ENCODE results near the gene BTRC. TPM values are rescaled to one million over a fixed set of nuclear protein-coding genes. Genes with fewer than 3 reads are reported as not detected.

BTRC gene
- polyA plus RNA-seq, 2 of the 4 experiments (the other 2 are of a cell fraction): 8.0 to 23.1 TPM

DNA sequence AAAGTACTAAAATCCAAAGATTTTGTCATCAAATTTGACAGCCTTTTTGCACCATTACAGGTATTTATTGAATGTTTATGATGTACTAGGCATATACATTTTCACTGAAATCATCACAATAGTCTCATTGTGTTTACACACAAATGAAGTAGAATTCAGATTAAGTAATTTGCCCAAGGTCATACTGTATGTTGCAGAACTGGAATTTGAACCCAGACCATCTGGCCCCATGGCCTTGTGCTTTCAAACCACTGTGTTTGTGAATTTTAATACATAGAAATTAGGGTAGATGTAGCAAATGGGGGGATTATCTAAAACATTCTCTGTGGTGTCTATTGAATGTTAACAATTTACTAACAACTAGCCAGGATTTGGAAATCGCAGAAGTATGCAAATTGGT, 139.3 kb downstream of the BTRC start:
- H3K4me1 ChIP-seq: no peaks in the 10 kb centered on the region
- no peak for FAIRE-seq
- WGBS (ENCODE audit: missing lambda C conversion rate): 98% methylated on average over 1 of the region's 1 CpG
- no peak overlapping the region for H3K27ac ChIP-seq
- DNase-seq (ENCODE audit: low read depth in 1 of 2, low spot score in 1 of 2): no peak
- H3K9me3 ChIP-seq: no peaks in the 10 kb centered on the region
- ATAC-seq: no peak
- POLR2A ChIA-PET: no interaction called here
- TF ChIP-seq SREBF2 (IDR thresholded peaks at IDR 0.05): no peak
- no peak for TF ChIP-seq NR3C1 (IDR thresholded peaks at IDR 0.05)
- no peak for TF ChIP-seq RNF2 (IDR thresholded peaks at IDR 0.05; ENCODE audit: borderline replicate concordance, low read depth)
- TF ChIP-seq, protein P1, sequence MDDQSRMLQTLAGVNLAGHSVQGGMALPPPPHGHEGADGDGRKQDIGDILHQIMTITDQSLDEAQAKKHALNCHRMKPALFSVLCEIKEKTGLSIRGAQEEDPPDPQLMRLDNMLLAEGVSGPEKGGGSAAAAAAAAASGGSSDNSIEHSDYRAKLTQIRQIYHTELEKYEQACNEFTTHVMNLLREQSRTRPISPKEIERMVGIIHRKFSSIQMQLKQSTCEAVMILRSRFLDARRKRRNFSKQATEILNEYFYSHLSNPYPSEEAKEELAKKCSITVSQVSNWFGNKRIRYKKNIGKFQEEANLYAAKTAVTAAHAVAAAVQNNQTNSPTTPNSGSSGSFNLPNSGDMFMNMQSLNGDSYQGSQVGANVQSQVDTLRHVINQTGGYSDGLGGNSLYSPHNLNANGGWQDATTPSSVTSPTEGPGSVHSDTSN (IDR thresholded peaks at IDR 0.05): no peak
- TF ChIP-seq GATA3 (IDR thresholded peaks at IDR 0.05; ENCODE audit: borderline replicate concordance): no peak
- TF ChIP-seq, protein P2, sequence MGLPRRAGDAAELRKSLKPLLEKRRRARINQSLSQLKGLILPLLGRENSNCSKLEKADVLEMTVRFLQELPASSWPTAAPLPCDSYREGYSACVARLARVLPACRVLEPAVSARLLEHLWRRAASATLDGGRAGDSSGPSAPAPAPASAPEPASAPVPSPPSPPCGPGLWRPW (IDR thresholded peaks at IDR 0.05): no peak
- TF ChIP-seq HOXA7 (CRISPR knock-in tag; IDR thresholded peaks at IDR 0.05): no peak
- no peak for TF ChIP-seq HDAC2 (IDR thresholded peaks at IDR 0.05)
- no peak for TF ChIP-seq CBX2 (IDR thresholded peaks at IDR 0.05; ENCODE audit: borderline replicate concordance, low read depth)
- no peak for TF ChIP-seq NFE2L2 (conservative IDR thresholded peaks at IDR 0.05; ENCODE audit: low read length)
- no peak for TF ChIP-seq NPAS2 (CRISPR knock-in tag; IDR thresholded peaks at IDR 0.05; ENCODE audit: borderline replicate concordance)
- no peak for TF ChIP-seq TP53 (CRISPR knock-in tag; IDR thresholded peaks at IDR 0.05)
- TF ChIP-seq, protein P3, sequence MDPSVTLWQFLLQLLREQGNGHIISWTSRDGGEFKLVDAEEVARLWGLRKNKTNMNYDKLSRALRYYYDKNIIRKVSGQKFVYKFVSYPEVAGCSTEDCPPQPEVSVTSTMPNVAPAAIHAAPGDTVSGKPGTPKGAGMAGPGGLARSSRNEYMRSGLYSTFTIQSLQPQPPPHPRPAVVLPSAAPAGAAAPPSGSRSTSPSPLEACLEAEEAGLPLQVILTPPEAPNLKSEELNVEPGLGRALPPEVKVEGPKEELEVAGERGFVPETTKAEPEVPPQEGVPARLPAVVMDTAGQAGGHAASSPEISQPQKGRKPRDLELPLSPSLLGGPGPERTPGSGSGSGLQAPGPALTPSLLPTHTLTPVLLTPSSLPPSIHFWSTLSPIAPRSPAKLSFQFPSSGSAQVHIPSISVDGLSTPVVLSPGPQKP (IDR thresholded peaks at IDR 0.05; ENCODE audit: low read depth, low read length): no peak
- H3K4me2 ChIP-seq: no peak overlapping the region
- no peak overlapping the region for H3K4me3 ChIP-seq
- CTCF ChIA-PET: interaction anchor here (0.6 to 1.2 kb wide), 3 partner anchors 11 to 121 kb away, joined by 3 read pairs; no protein-coding TSS in a partner anchor

DNA sequence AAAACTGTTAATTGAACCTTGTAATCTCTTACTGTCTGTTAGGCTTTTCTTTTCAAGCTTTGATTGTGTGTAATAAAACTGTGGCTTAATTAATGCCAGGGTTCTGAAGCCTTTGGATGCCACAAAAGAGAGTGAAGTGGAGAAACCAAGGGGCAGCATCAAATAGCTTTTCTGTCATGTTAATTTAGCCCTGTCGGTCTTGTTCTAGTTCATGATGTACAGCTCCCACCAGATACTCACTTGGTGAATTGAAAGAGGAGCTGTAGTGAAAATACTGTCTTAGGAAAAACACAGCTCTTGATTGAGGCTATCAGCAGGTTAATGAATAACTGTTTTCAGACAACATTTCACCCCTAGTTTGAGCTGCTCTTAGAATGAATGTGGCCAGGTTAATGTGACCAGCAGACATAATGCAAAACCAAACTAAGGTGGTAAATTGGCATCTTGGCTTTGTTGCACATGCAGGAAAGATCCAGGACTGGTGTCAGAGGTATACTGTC, 139.9 kb downstream of the BTRC start:
- WGBS (ENCODE audit: missing lambda C conversion rate): 93% methylated on average over 1 of the region's 1 CpG
- ATAC-seq (no peak), DNase-seq (ENCODE audit: low read depth in 1 of 2, low spot score in 1 of 2) (no peak), FAIRE-seq (no peak)
- no peak for TF ChIP-seq RNF2 (IDR thresholded peaks at IDR 0.05; ENCODE audit: borderline replicate concordance, low read depth)
- H3K9me3 ChIP-seq: no peaks in the 10 kb centered on the region
- H3K4me2 ChIP-seq: no peak overlapping the region
- POLR2A ChIA-PET: no interaction called here
- H3K4me3 ChIP-seq: no peak overlapping the region
- CTCF ChIA-PET: interaction anchor here (0.6 to 1.2 kb wide), 5 partner anchors 12 to 296 kb away, joined by 3 to 4 read pairs (median 3); no protein-coding TSS in a partner anchor
- no peak overlapping the region for H3K27ac ChIP-seq
- no peaks in the 10 kb centered on the region for H3K4me1 ChIP-seq

DNA sequence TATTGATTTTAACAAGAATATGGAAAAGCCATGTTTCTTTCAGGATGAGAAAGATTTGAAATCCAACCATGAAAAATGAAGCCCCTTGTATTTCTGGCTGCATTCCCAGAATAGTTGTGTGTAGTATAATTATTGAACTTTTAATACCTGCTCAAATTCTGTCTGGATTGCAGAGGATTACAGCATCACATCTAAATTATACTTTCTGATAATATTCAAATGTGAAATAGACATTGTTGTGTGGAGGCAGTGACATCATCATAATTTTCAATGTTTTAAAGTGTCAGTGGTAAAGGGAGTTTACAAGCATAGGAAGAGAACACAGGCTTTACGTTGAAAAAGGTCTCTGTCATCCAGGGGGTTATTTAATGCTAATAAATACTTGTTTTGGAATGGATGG, 140.7 kb downstream of the BTRC start:
- Histone ChIP-seq H3K4me2 (no peak overlapping the region), H3K4me1 (no peaks in the 10 kb centered on the region), H3K4me3 (no peak overlapping the region), H3K27ac (no peak overlapping the region), H3K9me3 (no peaks in the 10 kb centered on the region)
- ChIA-PET CTCF (interaction anchor here (0.6 to 2.5 kb wide), 7 partner anchors 9 to 295 kb away, joined by 3 to 9 read pairs (median 3); no protein-coding TSS in a partner anchor), POLR2A (no interaction called here)
- DNase-seq (ENCODE audit: low read depth in 1 of 2, low spot score in 1 of 2) (no peak), FAIRE-seq (no peak), ATAC-seq (no peak)
- whole genome bisulfite sequencing (ENCODE audit: missing lambda C conversion rate): 81% methylated on average over 1 of the region's 1 CpG
- TF ChIP-seq KDM1A (IDR thresholded peaks at IDR 0.05; ENCODE audit: low read depth) (no peak), FOXS1 (CRISPR knock-in tag; IDR thresholded peaks at IDR 0.05) (no peak), SMC3 (IDR thresholded peaks at IDR 0.05) (no peak)

DNA sequence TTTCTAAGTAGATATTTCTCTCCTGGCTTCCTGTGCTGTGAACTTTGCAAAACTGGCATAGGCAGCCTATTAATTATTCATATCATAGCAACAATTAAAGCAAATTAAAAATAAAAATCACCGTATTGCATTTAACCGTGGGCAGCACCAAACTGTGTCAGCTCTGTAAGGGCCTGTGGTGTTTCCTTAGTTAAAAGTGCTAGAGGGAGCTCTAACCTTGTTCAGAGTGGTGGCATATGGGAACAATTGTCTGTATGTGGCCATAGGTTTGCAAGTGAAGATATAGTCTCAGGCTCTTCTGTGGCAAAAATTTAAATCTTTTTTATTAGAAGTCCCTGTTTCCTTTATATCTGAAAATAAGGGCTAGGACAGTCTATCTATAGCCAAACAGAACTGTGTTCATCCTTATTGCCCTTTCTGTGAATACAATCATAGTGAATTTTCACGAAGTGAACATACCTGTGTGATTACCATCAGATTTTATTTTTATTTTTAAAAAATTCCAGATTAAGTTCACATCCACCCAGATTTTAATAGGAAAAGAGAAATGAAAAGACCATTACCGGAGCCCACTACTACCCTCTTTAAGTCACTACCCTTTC, 141.5 kb downstream of the BTRC start:
- H3K4me3 ChIP-seq: no peak overlapping the region
- no peaks in the 10 kb centered on the region for H3K4me1 ChIP-seq
- FAIRE-seq: no peak
- H3K27ac ChIP-seq: no peak overlapping the region
- H3K9me3 ChIP-seq: no peaks in the 10 kb centered on the region
- CTCF ChIA-PET: interaction anchor here (0.6 to 2.5 kb wide), 4 partner anchors 10 to 61 kb away, joined by 3 to 9 read pairs (median 4); no protein-coding TSS in a partner anchor
- peak; percentile 30 to 44; a peak in 2 of 5 replicates for TF ChIP-seq RAD21 (conservative IDR thresholded peaks at IDR 0.05 in 1 of 2, IDR thresholded peaks at IDR 0.05 in 1 of 2)
- TF ChIP-seq, protein P4, sequence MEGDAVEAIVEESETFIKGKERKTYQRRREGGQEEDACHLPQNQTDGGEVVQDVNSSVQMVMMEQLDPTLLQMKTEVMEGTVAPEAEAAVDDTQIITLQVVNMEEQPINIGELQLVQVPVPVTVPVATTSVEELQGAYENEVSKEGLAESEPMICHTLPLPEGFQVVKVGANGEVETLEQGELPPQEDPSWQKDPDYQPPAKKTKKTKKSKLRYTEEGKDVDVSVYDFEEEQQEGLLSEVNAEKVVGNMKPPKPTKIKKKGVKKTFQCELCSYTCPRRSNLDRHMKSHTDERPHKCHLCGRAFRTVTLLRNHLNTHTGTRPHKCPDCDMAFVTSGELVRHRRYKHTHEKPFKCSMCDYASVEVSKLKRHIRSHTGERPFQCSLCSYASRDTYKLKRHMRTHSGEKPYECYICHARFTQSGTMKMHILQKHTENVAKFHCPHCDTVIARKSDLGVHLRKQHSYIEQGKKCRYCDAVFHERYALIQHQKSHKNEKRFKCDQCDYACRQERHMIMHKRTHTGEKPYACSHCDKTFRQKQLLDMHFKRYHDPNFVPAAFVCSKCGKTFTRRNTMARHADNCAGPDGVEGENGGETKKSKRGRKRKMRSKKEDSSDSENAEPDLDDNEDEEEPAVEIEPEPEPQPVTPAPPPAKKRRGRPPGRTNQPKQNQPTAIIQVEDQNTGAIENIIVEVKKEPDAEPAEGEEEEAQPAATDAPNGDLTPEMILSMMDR (IDR thresholded peaks at IDR 0.05): peak; percentile 50; the same call in 2 of the 3 replicates
- peak; percentile 18; the same call in 1 of the 3 replicates for TF ChIP-seq SMC3 (IDR thresholded peaks at IDR 0.05)
- TF ChIP-seq HOXB13 (CRISPR knock-in tag; IDR thresholded peaks at IDR 0.05; ENCODE audit: low read depth): no peak
- DNase-seq (ENCODE audit: low read depth in 1 of 2, low spot score in 1 of 2): peak in 1 of 2 experiments; percentile 41
- WGBS (ENCODE audit: missing lambda C conversion rate): 76% methylated on average over 4 of the region's 4 CpGs
- H3K4me2 ChIP-seq: no peak overlapping the region
- ATAC-seq: peak; percentile 89 to 91
- POLR2A ChIA-PET: no interaction called here

Data from A549 (cell line).